Measurements from ENCODE around the gene EFCAB6.

The EFCAB6 gene

GRCh38 chr22:43570531-43571165, 241.5 kb downstream of the EFCAB6 start:
- DNase-seq (ENCODE audit: low read depth): no peak

GRCh38 chr22:43569111-43569510, 243.0 kb downstream of the EFCAB6 start:
- DNase-seq (ENCODE audit: low read depth): no peak

GRCh38 chr22:43567691-43568324, 244.3 kb downstream of the EFCAB6 start:
- DNase-seq (ENCODE audit: low read depth): no peak

- no peak for DNase-seq (ENCODE audit: low read depth)
These were observed 245.4 kb downstream of the EFCAB6 start for GRCh38 chr22:43566561-43567332.

- no peak for DNase-seq (ENCODE audit: low read depth)
These were observed 246.1 kb downstream of the EFCAB6 start for GRCh38 chr22:43566021-43566420.

- no peak for DNase-seq (ENCODE audit: low read depth)
These were observed 247.2 kb downstream of the EFCAB6 start for GRCh38 chr22:43564859-43565258.

- no peak for DNase-seq (ENCODE audit: low read depth)
These were observed 248.5 kb downstream of the EFCAB6 start for GRCh38 chr22:43563571-43563970.

- no peak for DNase-seq (ENCODE audit: low read depth)
These were observed 249.3 kb downstream of the EFCAB6 start for GRCh38 chr22:43562843-43563242.

- DNase-seq (ENCODE audit: low read depth): no peak
These were observed 250.5 kb downstream of the EFCAB6 start for GRCh38 chr22:43561415-43562178.

- no peak for DNase-seq (ENCODE audit: low read depth)
These were observed 251.5 kb downstream of the EFCAB6 start for GRCh38 chr22:43560651-43561050.

- DNase-seq (ENCODE audit: low read depth): no peak
These were observed 256.3 kb downstream of the EFCAB6 start for GRCh38 chr22:43555561-43556515.

GRCh38 chr22:43554694-43555365, 257.3 kb downstream of the EFCAB6 start:
- no peak for DNase-seq (ENCODE audit: low read depth)

- no peak for DNase-seq (ENCODE audit: low read depth)
These were observed 257.9 kb downstream of the EFCAB6 start for GRCh38 chr22:43554259-43554636.

- no peak for DNase-seq (ENCODE audit: low read depth)
These were observed 258.4 kb downstream of the EFCAB6 start for GRCh38 chr22:43553451-43554258.

GRCh38 chr22:43550672-43551071, 261.4 kb downstream of the EFCAB6 start:
- no peak for DNase-seq (ENCODE audit: low read depth)

- no peak for DNase-seq (ENCODE audit: low read depth)
These were observed 262.0 kb downstream of the EFCAB6 start for GRCh38 chr22:43550024-43550620.

GRCh38 chr22:43546186-43546585, 265.9 kb downstream of the EFCAB6 start:
- DNase-seq (ENCODE audit: low read depth): no peak

GRCh38 chr22:43544289-43544673, 267.8 kb downstream of the EFCAB6 start:
- no peak for DNase-seq (ENCODE audit: low read depth)

- DNase-seq (ENCODE audit: low read depth): no peak
These were observed 268.4 kb downstream of the EFCAB6 start for GRCh38 chr22:43543522-43544288.

Measured in fibroblast of the conjunctiva (primary cell).